GM13977 (cell line): Measurements from ENCODE around the gene BLACAT1.

Experiments
- DNase-seq: peaks from one replicate; pipeline ENCODE4 v3.0.0; 2012; ENCODE audit warnings: low spot score
- in situ Hi-C: fragments of 300-500 bp; cut with MboI; formaldehyde crosslinking; loops from one replicate; pipeline ENCODE4 v1.12.0; 2022; ENCODE audit warnings: low sequenced_read_pairs, low pct_unique_long_range_greater_than_20kb, mixed read lengths, inconsistent platforms; ENCODE audit not compliant: unreplicated experiment
- TF ChIP-seq, protein P1 (sequence below): IDR thresholded peaks from 2 replicates; pipeline ENCODE4 v1.5.1; 2012; ENCODE audit warnings: mild to moderate bottlenecking, control low read depth; ENCODE audit not compliant: insufficient read depth; ENCODE audit errors: extremely low read depth, missing control alignments

BLACAT1 gene

DNA sequence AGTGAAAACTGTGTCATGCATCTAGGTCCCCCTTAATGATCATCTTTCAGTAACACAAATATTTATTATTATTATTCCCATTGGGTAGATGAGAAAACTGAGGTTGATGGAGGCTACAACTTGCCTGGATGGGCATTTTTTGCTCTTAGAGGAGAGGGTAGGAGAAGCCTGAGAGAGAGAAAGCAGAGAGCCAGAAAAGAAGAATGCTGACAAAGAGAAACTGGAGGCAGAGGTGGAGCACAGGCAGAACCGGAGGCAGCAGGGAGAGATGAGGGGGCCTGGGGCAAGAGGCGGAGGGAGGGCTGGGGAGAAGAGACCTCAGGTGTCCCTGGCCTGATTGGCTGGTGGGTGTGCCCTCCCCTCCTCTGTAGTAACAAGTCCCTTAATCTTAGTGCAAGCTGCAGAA, 4.1 kb downstream of the BLACAT1 start:
- no peak for DNase-seq
- in situ Hi-C loops: no loop called here
- TF ChIP-seq, protein P1, sequence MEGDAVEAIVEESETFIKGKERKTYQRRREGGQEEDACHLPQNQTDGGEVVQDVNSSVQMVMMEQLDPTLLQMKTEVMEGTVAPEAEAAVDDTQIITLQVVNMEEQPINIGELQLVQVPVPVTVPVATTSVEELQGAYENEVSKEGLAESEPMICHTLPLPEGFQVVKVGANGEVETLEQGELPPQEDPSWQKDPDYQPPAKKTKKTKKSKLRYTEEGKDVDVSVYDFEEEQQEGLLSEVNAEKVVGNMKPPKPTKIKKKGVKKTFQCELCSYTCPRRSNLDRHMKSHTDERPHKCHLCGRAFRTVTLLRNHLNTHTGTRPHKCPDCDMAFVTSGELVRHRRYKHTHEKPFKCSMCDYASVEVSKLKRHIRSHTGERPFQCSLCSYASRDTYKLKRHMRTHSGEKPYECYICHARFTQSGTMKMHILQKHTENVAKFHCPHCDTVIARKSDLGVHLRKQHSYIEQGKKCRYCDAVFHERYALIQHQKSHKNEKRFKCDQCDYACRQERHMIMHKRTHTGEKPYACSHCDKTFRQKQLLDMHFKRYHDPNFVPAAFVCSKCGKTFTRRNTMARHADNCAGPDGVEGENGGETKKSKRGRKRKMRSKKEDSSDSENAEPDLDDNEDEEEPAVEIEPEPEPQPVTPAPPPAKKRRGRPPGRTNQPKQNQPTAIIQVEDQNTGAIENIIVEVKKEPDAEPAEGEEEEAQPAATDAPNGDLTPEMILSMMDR: no peak

GRCh38 chr1:205451202-205451601, 4.6 kb downstream of the BLACAT1 start:
- DNase-seq: no peak
- TF ChIP-seq, protein P1: no peak
- in situ Hi-C loops: no loop called here

DNA sequence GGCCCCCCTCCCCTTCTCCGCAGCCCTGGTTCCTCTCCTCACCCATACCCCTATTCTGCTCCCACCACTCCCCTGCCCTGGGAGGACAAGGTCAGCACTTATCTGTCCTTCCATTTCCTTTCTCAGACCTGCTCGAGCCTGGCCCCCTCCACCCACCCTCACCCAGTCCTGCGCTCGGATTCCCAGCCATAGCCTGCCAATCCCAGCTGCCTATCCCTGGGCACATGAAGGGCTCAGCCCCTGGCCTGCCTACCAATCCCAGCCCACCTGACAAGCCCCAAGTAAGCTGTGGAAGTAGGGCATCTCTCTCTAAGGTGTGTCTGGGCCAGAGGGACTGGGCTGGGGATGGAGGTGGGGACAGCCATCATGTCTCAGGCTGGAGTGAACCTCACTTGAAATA, 5.4 kb downstream of the BLACAT1 start:
- no peak for DNase-seq
- in situ Hi-C loops: no loop called here

DNA sequence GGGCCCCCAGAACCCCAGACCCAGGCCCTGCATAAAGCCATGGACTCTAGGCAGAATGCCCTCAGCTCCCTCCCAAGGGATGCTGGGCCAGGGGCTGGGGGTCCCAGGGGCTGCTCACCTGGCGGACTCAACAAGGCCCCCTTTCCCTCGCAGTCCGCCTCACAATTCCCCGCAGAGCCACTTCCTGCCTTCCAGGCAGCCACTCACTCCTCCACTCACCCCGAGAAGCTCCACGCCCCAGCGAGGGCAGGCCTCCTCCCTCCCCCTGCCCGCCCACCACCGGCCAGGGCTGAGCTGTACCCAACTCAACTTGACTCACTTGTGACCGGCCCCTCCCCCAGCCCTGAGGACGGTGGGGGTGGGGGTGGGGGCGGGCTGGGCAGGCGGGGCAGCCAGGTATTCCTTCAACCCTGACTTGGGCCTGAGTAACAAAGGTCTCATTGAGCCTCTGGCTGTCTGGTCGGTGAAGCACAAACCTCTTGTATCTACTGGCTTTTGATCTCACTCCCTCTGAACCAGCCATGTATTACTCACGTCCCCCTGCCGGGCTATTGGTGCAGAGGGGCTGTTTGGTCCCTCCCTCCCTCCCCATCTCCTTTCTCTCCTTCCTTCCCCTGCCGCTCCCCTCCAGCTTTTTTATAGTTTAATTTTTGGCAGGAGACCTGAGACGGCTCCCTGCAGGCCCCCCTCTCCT, 5.9 kb downstream of the BLACAT1 start:
- TF ChIP-seq, protein P1: no peak
- in situ Hi-C loops: no loop called here
- no peak for DNase-seq

More for the DNA sequence above, 5.4 kb downstream of the BLACAT1 start:
- TF ChIP-seq, protein P1: no peak

DNA sequence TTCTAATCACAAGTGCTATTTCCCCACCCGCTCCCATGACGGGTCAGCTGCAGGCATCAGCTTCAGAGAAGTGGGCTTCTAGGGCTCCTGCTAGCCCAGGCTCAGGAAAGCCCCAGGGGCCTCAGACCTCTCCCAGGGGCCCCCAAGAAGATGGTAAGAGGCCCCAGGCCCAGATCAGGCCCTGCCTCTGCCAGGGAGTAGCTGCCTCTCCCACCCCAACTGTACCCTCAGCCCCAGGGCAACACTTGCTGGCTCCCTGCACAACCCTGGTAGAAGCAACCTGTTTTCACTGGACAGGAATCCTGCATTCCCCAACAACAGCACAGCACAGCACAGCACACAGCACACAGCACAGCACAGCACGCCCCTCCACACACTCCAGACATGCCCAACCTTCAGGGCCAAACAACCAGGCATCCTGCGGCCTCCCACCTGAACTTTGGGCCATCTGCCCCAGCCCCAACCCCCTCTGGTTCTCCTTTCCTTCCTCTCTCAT, 6.5 kb downstream of the BLACAT1 start:
- TF ChIP-seq, protein P1: no peak
- DNase-seq: no peak
- in situ Hi-C loops: no loop called here

GRCh38 chr1:205448540-205449253, 7.1 kb downstream of the BLACAT1 start:
- no peak for DNase-seq
- in situ Hi-C loops: no loop called here
- TF ChIP-seq, protein P1: no peak
